ENCODE measurements around the gene MPZL3.

- TF ChIP-seq CTCF (conservative IDR thresholded peaks at IDR 0.05; ENCODE audit: low read depth, low read length): no peak
- TF ChIP-seq EZH2 (IDR thresholded peaks at IDR 0.05; ENCODE audit: borderline replicate concordance, low read depth, low read length, poor library complexity, severe bottlenecking): no peak
Measured at GRCh38 chr11:118272001-118272400, 19.8 kb upstream of the MPZL3 start.
